ENCODE measurements around the gene MSH2.

DNA sequence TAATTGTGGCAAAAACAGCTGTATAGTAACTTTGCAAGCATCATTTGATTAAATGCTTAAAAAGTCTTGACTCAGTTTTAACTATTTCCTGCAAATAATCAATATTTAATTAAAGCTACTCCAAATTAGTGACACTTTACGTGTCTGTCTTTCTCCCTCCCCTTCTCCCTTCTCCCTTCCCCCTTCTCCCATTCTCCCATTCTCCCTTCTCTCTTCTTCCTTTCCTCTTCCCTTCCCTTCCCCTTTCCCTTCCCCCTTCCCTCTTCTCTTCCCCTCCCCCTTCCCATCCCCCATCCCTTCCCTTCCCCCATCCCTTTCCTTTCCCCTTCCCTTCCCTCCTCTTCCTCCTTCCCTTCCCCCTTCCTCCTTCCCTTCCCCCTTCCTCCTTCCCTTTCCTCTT lies 76.9 kb downstream of the MSH2 start:
- TF ChIP-seq, protein P1, sequence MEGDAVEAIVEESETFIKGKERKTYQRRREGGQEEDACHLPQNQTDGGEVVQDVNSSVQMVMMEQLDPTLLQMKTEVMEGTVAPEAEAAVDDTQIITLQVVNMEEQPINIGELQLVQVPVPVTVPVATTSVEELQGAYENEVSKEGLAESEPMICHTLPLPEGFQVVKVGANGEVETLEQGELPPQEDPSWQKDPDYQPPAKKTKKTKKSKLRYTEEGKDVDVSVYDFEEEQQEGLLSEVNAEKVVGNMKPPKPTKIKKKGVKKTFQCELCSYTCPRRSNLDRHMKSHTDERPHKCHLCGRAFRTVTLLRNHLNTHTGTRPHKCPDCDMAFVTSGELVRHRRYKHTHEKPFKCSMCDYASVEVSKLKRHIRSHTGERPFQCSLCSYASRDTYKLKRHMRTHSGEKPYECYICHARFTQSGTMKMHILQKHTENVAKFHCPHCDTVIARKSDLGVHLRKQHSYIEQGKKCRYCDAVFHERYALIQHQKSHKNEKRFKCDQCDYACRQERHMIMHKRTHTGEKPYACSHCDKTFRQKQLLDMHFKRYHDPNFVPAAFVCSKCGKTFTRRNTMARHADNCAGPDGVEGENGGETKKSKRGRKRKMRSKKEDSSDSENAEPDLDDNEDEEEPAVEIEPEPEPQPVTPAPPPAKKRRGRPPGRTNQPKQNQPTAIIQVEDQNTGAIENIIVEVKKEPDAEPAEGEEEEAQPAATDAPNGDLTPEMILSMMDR (IDR thresholded peaks at IDR 0.05; ENCODE audit: low read depth, low read length, missing input control): no peak
- no peak for TF ChIP-seq REST (IDR thresholded peaks at IDR 0.05)
- TF ChIP-seq MAX (IDR thresholded peaks at IDR 0.05): no peak
- no peak for TF ChIP-seq FOXA1 (IDR thresholded peaks at IDR 0.05)
- no peak for TF ChIP-seq YY1 (IDR thresholded peaks at IDR 0.05)
